GM23338 (cell line): ENCODE results near the gene PTPN18. TPM values are rescaled to one million over a fixed set of nuclear protein-coding genes. Genes with fewer than 3 reads are reported as not detected.

Experiments used
- CREB1 ChIP-seq: fragments of 250-450 bp; sonication (Bioruptor Pico); IDR thresholded peaks from 2 replicates; pipeline ENCODE4 v1.5.0; 2020; ENCODE audit warnings: low read depth, mild to moderate bottlenecking, moderate library complexity
- EZH2 ChIP-seq: fragments of 200-600 bp; sonication (generic); IDR thresholded peaks from one replicate; pipeline ENCODE4 v1.8.0; 2017; ENCODE audit warnings: antibody characterized with exemption, mild to moderate bottlenecking, low read depth; ENCODE audit not compliant: unreplicated experiment
- EZH2phosphoT487 ChIP-seq: fragments of 200-600 bp; sonication (generic); IDR thresholded peaks from one replicate; pipeline ENCODE4 v1.8.1; 2018; ENCODE audit warnings: antibody characterized with exemption; ENCODE audit not compliant: unreplicated experiment
- JUNB ChIP-seq: IDR thresholded peaks from one replicate; pipeline ENCODE4 v1.6.1; 2016; ENCODE audit warnings: antibody characterized with exemption; ENCODE audit not compliant: unreplicated experiment
- NANOG ChIP-seq: IDR thresholded peaks from 2 replicates; pipeline ENCODE4 v1.6.1; 2016; ENCODE audit warnings: antibody characterized with exemption, borderline replicate concordance
- POLR2AphosphoS5 ChIP-seq: IDR thresholded peaks from 2 replicates; pipeline ENCODE4 v1.6.1; 2016; ENCODE audit warnings: antibody characterized with exemption, low read depth
- STAT1 ChIP-seq: IDR thresholded peaks from one replicate; pipeline ENCODE4 v1.6.1; 2016; ENCODE audit warnings: antibody characterized with exemption; ENCODE audit not compliant: unreplicated experiment
- ZNF331 ChIP-seq: fragments of 250-450 bp; sonication (Bioruptor Pico); IDR thresholded peaks from 2 replicates; pipeline ENCODE4 v1.5.0; 2020; ENCODE audit warnings: low read depth, mild to moderate bottlenecking, moderate library complexity
- polyA plus RNA-seq: library from polyadenylated mRNA; unstranded; fragments of >200 nt; fragmentation: Nextera tagmentation; extraction: Ambion mirVana; gene quantifications from 2 replicates; pipeline ENCODE4 v1.2.1, GENCODE V29; 2016
- total RNA-seq: library from RNA; depleted of rRNA; stranded (reverse); fragments of >200 nt; shearing (Covaris generic); gene quantifications from 2 replicates; pipeline ENCODE4 v1.2.3, GENCODE V29; 2014
- TF ChIP-seq, protein P1 (sequence below): fragments of 250-450 bp; sonication (Bioruptor Pico); IDR thresholded peaks from 2 replicates; pipeline ENCODE4 v1.5.0; 2020; ENCODE audit warnings: mild to moderate bottlenecking, moderate library complexity
- TF ChIP-seq, protein P2 (sequence below): IDR thresholded peaks from one replicate; pipeline ENCODE4 v1.6.1; 2018; ENCODE audit warnings: antibody characterized with exemption; ENCODE audit not compliant: unreplicated experiment

The PTPN18 gene
- total and polyA plus RNA-seq, 2 experiments from 2014 or later = 10.1 to 10.9 TPM

GRCh38 chr2:130391872-130392670, 36.2 kb downstream of the PTPN18 start (continued):
- TF ChIP-seq, protein P1, sequence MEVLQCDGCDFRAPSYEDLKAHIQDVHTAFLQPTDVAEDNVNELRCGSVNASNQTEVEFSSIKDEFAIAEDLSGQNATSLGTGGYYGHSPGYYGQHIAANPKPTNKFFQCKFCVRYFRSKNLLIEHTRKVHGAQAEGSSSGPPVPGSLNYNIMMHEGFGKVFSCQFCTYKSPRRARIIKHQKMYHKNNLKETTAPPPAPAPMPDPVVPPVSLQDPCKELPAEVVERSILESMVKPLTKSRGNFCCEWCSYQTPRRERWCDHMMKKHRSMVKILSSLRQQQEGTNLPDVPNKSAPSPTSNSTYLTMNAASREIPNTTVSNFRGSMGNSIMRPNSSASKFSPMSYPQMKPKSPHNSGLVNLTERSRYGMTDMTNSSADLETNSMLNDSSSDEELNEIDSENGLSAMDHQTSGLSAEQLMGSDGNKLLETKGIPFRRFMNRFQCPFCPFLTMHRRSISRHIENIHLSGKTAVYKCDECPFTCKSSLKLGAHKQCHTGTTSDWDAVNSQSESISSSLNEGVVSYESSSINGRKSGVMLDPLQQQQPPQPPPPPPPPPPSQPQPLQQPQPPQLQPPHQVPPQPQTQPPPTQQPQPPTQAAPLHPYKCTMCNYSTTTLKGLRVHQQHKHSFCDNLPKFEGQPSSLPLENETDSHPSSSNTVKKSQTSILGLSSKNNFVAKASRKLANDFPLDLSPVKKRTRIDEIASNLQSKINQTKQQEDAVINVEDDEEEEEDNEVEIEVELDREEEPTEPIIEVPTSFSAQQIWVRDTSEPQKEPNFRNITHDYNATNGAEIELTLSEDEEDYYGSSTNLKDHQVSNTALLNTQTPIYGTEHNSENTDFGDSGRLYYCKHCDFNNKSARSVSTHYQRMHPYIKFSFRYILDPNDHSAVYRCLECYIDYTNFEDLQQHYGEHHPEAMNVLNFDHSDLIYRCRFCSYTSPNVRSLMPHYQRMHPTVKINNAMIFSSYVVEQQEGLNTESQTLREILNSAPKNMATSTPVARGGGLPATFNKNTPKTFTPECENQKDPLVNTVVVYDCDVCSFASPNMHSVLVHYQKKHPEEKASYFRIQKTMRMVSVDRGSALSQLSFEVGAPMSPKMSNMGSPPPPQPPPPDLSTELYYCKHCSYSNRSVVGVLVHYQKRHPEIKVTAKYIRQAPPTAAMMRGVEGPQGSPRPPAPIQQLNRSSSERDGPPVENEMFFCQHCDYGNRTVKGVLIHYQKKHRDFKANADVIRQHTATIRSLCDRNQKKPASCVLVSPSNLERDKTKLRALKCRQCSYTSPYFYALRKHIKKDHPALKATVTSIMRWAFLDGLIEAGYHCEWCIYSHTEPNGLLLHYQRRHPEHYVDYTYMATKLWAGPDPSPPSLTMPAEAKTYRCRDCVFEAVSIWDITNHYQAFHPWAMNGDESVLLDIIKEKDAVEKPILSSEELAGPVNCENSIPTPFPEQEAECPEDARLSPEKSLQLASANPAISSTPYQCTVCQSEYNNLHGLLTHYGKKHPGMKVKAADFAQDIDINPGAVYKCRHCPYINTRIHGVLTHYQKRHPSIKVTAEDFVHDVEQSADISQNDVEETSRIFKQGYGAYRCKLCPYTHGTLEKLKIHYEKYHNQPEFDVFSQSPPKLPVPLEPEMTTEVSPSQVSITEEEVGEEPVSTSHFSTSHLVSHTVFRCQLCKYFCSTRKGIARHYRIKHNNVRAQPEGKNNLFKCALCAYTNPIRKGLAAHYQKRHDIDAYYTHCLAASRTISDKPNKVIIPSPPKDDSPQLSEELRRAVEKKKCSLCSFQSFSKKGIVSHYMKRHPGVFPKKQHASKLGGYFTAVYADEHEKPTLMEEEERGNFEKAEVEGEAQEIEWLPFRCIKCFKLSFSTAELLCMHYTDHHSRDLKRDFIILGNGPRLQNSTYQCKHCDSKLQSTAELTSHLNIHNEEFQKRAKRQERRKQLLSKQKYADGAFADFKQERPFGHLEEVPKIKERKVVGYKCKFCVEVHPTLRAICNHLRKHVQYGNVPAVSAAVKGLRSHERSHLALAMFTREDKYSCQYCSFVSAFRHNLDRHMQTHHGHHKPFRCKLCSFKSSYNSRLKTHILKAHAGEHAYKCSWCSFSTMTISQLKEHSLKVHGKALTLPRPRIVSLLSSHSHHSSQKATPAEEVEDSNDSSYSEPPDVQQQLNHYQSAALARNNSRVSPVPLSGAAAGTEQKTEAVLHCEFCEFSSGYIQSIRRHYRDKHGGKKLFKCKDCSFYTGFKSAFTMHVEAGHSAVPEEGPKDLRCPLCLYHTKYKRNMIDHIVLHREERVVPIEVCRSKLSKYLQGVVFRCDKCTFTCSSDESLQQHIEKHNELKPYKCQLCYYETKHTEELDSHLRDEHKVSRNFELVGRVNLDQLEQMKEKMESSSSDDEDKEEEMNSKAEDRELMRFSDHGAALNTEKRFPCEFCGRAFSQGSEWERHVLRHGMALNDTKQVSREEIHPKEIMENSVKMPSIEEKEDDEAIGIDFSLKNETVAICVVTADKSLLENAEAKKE = no peak
- TF ChIP-seq NANOG (no peak), ZNF331 (CRISPR knock-in tag) (no peak), EZH2phosphoT487 (no peak), POLR2AphosphoS5 (no peak), EZH2 (no peak), STAT1 (no peak), CREB1 (CRISPR knock-in tag) (no peak), JUNB (no peak)
- TF ChIP-seq, protein P2, sequence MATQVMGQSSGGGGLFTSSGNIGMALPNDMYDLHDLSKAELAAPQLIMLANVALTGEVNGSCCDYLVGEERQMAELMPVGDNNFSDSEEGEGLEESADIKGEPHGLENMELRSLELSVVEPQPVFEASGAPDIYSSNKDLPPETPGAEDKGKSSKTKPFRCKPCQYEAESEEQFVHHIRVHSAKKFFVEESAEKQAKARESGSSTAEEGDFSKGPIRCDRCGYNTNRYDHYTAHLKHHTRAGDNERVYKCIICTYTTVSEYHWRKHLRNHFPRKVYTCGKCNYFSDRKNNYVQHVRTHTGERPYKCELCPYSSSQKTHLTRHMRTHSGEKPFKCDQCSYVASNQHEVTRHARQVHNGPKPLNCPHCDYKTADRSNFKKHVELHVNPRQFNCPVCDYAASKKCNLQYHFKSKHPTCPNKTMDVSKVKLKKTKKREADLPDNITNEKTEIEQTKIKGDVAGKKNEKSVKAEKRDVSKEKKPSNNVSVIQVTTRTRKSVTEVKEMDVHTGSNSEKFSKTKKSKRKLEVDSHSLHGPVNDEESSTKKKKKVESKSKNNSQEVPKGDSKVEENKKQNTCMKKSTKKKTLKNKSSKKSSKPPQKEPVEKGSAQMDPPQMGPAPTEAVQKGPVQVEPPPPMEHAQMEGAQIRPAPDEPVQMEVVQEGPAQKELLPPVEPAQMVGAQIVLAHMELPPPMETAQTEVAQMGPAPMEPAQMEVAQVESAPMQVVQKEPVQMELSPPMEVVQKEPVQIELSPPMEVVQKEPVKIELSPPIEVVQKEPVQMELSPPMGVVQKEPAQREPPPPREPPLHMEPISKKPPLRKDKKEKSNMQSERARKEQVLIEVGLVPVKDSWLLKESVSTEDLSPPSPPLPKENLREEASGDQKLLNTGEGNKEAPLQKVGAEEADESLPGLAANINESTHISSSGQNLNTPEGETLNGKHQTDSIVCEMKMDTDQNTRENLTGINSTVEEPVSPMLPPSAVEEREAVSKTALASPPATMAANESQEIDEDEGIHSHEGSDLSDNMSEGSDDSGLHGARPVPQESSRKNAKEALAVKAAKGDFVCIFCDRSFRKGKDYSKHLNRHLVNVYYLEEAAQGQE = no peak
